ENCODE measurements around the gene RMC1.
"Not testable (repeated sequence)": the region's sequence is repeated elsewhere in the genome, so short reads cannot be mapped to it uniquely, and the experiment has no call there.

The RMC1 gene

GRCh38 chr18:23532848-23533247 is 29.5 kb downstream of the RMC1 start:
- DNase-seq (ENCODE audit: low read depth), result no peak

GRCh38 chr18:23534276-23534675 is 31.0 kb downstream of the RMC1 start:
- no peak for DNase-seq (ENCODE audit: low read depth)

- DNase-seq (ENCODE audit: low read depth), result no peak
Observed at GRCh38 chr18:23536204-23536603, 32.9 kb downstream of the RMC1 start.

- no peak for DNase-seq (ENCODE audit: low read depth)
Observed at GRCh38 chr18:23537274-23537673, 34.0 kb downstream of the RMC1 start.

- DNase-seq (ENCODE audit: low read depth), result no peak
Observed at GRCh38 chr18:23538001-23538400, 34.7 kb downstream of the RMC1 start.

GRCh38 chr18:23538870-23539269 is 35.6 kb downstream of the RMC1 start:
- no peak for DNase-seq (ENCODE audit: low read depth)

- DNase-seq (ENCODE audit: low read depth), result no peak
Observed at GRCh38 chr18:23539296-23539695, 36.0 kb downstream of the RMC1 start.

GRCh38 chr18:23539911-23540525 is 36.7 kb downstream of the RMC1 start:
- no peak for DNase-seq (ENCODE audit: low read depth)

- DNase-seq (ENCODE audit: low read depth), result no peak
Observed at GRCh38 chr18:23540867-23541266, 37.6 kb downstream of the RMC1 start.

- DNase-seq (ENCODE audit: low read depth), result no peak
Observed at GRCh38 chr18:23541349-23542093, 38.2 kb downstream of the RMC1 start.

GRCh38 chr18:23542461-23542860 is 39.1 kb downstream of the RMC1 start:
- no peak for DNase-seq (ENCODE audit: low read depth)

GRCh38 chr18:23545247-23545789 is 42.0 kb downstream of the RMC1 start:
- DNase-seq (ENCODE audit: low read depth), result no peak

- DNase-seq (ENCODE audit: low read depth), result no peak
Observed at GRCh38 chr18:23547306-23547705, 44.0 kb downstream of the RMC1 start.

- DNase-seq (ENCODE audit: low read depth), result no peak
Observed at GRCh38 chr18:23547846-23548245, 44.5 kb downstream of the RMC1 start.

- DNase-seq (ENCODE audit: low read depth), result no peak
Observed at GRCh38 chr18:23548275-23548674, 45.0 kb downstream of the RMC1 start.

- no peak for DNase-seq (ENCODE audit: low read depth)
Observed at GRCh38 chr18:23548719-23549118, 45.4 kb downstream of the RMC1 start.

GRCh38 chr18:23550898-23551297 is 47.6 kb downstream of the RMC1 start:
- DNase-seq (ENCODE audit: low read depth), result no peak

- DNase-seq (ENCODE audit: low read depth), result no peak
Observed at GRCh38 chr18:23551978-23552377, 48.7 kb downstream of the RMC1 start.

- no peak for DNase-seq (ENCODE audit: low read depth)
Observed at GRCh38 chr18:23552505-23552904, 49.2 kb downstream of the RMC1 start.

GRCh38 chr18:23553887-23554286 is 50.6 kb downstream of the RMC1 start:
- no peak for DNase-seq (ENCODE audit: low read depth)

GRCh38 chr18:23556145-23556780 is 53.0 kb downstream of the RMC1 start:
- DNase-seq (ENCODE audit: low read depth), result no peak

GRCh38 chr18:23557511-23557910 is 54.2 kb downstream of the RMC1 start:
- DNase-seq (ENCODE audit: low read depth), result not testable (repeated sequence)

- DNase-seq (ENCODE audit: low read depth), result no peak
Observed at GRCh38 chr18:23560186-23560585, 56.9 kb downstream of the RMC1 start.

Measured in GM04503 (cell line).